ENCODE data around the gene RASSF3.

The RASSF3 gene

GRCh38 chr12:64633940-64634337, 23.6 kb downstream of the RASSF3 start:
- no peak for TF ChIP-seq CTCF (IDR thresholded peaks at IDR 0.05)

GRCh38 chr12:64634508-64635092, 24.3 kb downstream of the RASSF3 start:
- no peak for TF ChIP-seq CTCF (IDR thresholded peaks at IDR 0.05)

- no peak for TF ChIP-seq CTCF (IDR thresholded peaks at IDR 0.05)
Measured at GRCh38 chr12:64635356-64635998, 25.2 kb downstream of the RASSF3 start.

GRCh38 chr12:64636856-64637255, 26.6 kb downstream of the RASSF3 start:
- no peak for TF ChIP-seq CTCF (IDR thresholded peaks at IDR 0.05)

- no peak for TF ChIP-seq CTCF (IDR thresholded peaks at IDR 0.05)
Measured at GRCh38 chr12:64639466-64639865, 29.2 kb downstream of the RASSF3 start.

- no peak for TF ChIP-seq CTCF (IDR thresholded peaks at IDR 0.05)
Measured at GRCh38 chr12:64646318-64646717, 36.0 kb downstream of the RASSF3 start.

GRCh38 chr12:64649487-64649886, 39.2 kb downstream of the RASSF3 start:
- no peak for TF ChIP-seq CTCF (IDR thresholded peaks at IDR 0.05)
